Karpas-422 (cell line): Measurements from ENCODE around the gene AIG1. TPM values are rescaled to one million over a fixed set of nuclear protein-coding genes. Genes with fewer than 3 reads are reported as not detected.

Experiments
- DNase-seq: peaks from one replicate; pipeline ENCODE4 v3.0.0-alpha.2; 2015
- H2AFZ ChIP-seq: fragments of 200-600 bp; sonication (generic); 2 replicates; pipeline ENCODE4 v1.6.1; 2014; ENCODE audit warnings: antibody characterized with exemption, low read length, mixed read lengths
- H3K27ac ChIP-seq: fragments of 200-600 bp; sonication (generic); 2 replicates; pipeline ENCODE4 v1.5.1; 2014; ENCODE audit warnings: mild to moderate bottlenecking, low read length, moderate library complexity
- H3K27me3 ChIP-seq: fragments of 200-600 bp; sonication (generic); 2 replicates; pipeline ENCODE4 v1.6.1; 2014; ENCODE audit warnings: low read length, mixed read lengths
- H3K36me3 ChIP-seq: fragments of 200-600 bp; sonication (generic); 2 replicates; pipeline ENCODE4 v1.6.1; 2014; ENCODE audit warnings: low read length, mixed read lengths; ENCODE audit not compliant: insufficient read depth
- H3K4me1 ChIP-seq: fragments of 200-600 bp; sonication (generic); 2 replicates; pipeline ENCODE4 v1.6.1; 2014; ENCODE audit warnings: mild to moderate bottlenecking, low read length, mixed read lengths
- H3K4me2 ChIP-seq: fragments of 200-600 bp; sonication (generic); 2 replicates; pipeline ENCODE4 v1.6.1; 2014; ENCODE audit warnings: low read length, low read depth, mild to moderate bottlenecking; ENCODE audit not compliant: poor library complexity, severe bottlenecking
- H3K4me3 ChIP-seq: fragments of 200-600 bp; sonication (generic); 2 replicates; pipeline ENCODE4 v1.5.1; 2014; ENCODE audit warnings: mild to moderate bottlenecking, antibody characterized with exemption, low read length, mixed read lengths
- H3K79me2 ChIP-seq: fragments of 200-600 bp; sonication (generic); 2 replicates; pipeline ENCODE4 v1.6.1; 2014; ENCODE audit warnings: mild to moderate bottlenecking, low read length, mixed read lengths
- H3K9ac ChIP-seq: fragments of 200-600 bp; sonication (generic); 2 replicates; pipeline ENCODE4 v1.6.0; 2014; ENCODE audit warnings: low read length
- H3K9me2 ChIP-seq: fragments of 200-600 bp; sonication (generic), shearing (Covaris generic); replicated peaks from 2 replicates; pipeline ENCODE4 v1.6.0; 2014; ENCODE audit warnings: mild to moderate bottlenecking, low read length, moderate library complexity; ENCODE audit not compliant: insufficient read depth
- H3K9me3 ChIP-seq: fragments of 300-700, 200-600 bp; sonication (generic); 2 replicates; pipeline ENCODE4 v1.6.1; 2014; ENCODE audit warnings: low read length, mixed read lengths
- H4K20me1 ChIP-seq: fragments of 200-600 bp; sonication (generic); 2 replicates; pipeline ENCODE4 v1.6.1; 2014; ENCODE audit warnings: mild to moderate bottlenecking, antibody characterized with exemption, low read length, low read depth; ENCODE audit not compliant: insufficient read depth
- total RNA-seq: library from RNA; depleted of rRNA; stranded (reverse); fragments of >200 nt; shearing (Covaris generic); gene quantifications from 2 replicates; pipeline ENCODE4 v1.2.3, GENCODE V29; 2014; ENCODE audit warnings: low replicate concordance

AIG1 gene
- total RNA-seq, 1 experiment from 2014 or later: 10.2 TPM

DNA sequence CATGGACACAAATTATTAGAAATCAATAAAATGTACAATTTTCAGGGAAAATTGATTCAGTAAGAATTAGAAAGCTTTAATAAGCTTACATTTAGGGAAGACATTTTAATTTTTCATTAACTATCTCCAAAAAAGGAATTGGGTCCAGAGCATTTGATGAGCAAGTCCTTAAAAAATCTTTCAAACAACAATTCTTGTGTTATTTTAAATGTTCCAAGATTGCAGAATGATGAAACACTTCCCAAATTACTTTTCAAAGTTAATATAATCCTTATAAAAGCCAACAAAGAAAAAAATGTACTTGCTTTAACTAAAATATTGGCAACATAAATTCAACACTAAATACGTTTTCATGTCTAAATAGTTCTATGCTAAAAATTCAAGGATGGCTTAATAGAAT, 287.8 kb downstream of the AIG1 start:
- Histone ChIP-seq H3K9me2 (no peaks in the 10 kb centered on the region), H3K27ac (no peak overlapping the region), H4K20me1 (no peaks in the 10 kb centered on the region), H3K36me3 (no peaks in the 10 kb centered on the region), H3K9ac (no peak overlapping the region), H3K4me1 (no peaks in the 10 kb centered on the region), H2AFZ (no peak overlapping the region), H3K4me2 (no peak overlapping the region), H3K79me2 (no peaks in the 10 kb centered on the region), H3K27me3 (no peaks in the 10 kb centered on the region), H3K9me3 (no peaks in the 10 kb centered on the region), H3K4me3 (no peak overlapping the region)
- no peak for DNase-seq

DNA sequence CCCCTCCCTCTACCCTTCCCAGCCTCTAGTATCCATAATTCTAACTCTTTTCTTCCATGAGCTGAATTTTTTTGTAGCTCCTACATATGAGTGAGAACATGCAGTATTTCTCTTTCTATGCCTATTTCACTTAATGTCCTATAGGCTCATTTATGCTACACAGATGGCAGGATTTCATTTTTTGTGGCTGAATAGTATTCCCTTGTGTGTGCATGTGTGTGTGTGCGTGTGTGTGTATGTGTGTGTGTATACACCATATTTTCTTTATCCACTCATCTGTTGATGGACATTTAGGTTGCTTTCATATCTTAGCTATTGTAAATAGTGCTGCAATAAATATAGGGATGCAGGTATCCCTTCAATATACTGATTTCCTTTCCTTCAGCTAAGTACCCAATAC, 288.8 kb downstream of the AIG1 start:
- H3K27me3 ChIP-seq: no peaks in the 10 kb centered on the region

GRCh38 chr6:143356101-143356880, 295.6 kb downstream of the AIG1 start:
- H4K20me1 ChIP-seq: no peaks in the 10 kb centered on the region
- no peaks in the 10 kb centered on the region for H3K9me3 ChIP-seq
- DNase-seq: no peak
- H3K27ac ChIP-seq: no peak overlapping the region
- H3K36me3 ChIP-seq: no peaks in the 10 kb centered on the region
- no peak overlapping the region for H2AFZ ChIP-seq
- no peaks in the 10 kb centered on the region for H3K4me1 ChIP-seq
- H3K9ac ChIP-seq: no peak overlapping the region
- H3K4me2 ChIP-seq: no peak overlapping the region
- H3K9me2 ChIP-seq: no peaks in the 10 kb centered on the region
- H3K27me3 ChIP-seq: no peaks in the 10 kb centered on the region
- H3K4me3 ChIP-seq: no peak overlapping the region
- no peaks in the 10 kb centered on the region for H3K79me2 ChIP-seq

More for the DNA sequence above, 288.8 kb downstream of the AIG1 start:
- no peak overlapping the region for H3K9ac ChIP-seq
- H3K4me2 ChIP-seq: no peak overlapping the region
- DNase-seq: no peak
- H3K36me3 ChIP-seq: no peaks in the 10 kb centered on the region
- H2AFZ ChIP-seq: no peak overlapping the region
- H4K20me1 ChIP-seq: no peaks in the 10 kb centered on the region
- no peaks in the 10 kb centered on the region for H3K9me3 ChIP-seq
- no peaks in the 10 kb centered on the region for H3K4me1 ChIP-seq
- no peaks in the 10 kb centered on the region for H3K79me2 ChIP-seq
- H3K9me2 ChIP-seq: no peaks in the 10 kb centered on the region
- no peak overlapping the region for H3K27ac ChIP-seq
- no peak overlapping the region for H3K4me3 ChIP-seq

DNA sequence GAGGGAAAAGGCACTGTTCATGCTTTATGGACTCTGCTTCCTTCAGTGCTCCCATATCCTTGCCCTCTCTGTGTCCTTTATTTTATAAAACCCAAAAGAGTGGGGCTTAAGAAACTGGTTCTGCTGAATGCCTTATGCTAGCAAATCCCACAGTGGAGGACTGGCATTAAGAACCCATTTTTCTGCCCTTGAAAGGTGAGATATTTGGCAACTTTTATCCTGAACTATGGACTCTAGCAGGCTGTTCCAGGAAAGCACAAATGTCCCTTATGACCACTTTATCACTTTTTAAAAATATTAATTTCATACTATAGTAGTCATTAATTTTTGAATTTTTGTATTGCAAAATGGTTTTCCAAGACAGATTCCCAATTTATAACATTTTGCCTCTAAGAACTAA, 296.5 kb downstream of the AIG1 start:
- Histone ChIP-seq H3K27me3 (no peaks in the 10 kb centered on the region), H3K36me3 (no peaks in the 10 kb centered on the region), H3K9ac (no peak overlapping the region), H2AFZ (no peak overlapping the region), H3K79me2 (no peaks in the 10 kb centered on the region), H3K9me2 (no peaks in the 10 kb centered on the region), H3K27ac (no peak overlapping the region), H3K9me3 (no peaks in the 10 kb centered on the region), H3K4me3 (no peak overlapping the region), H4K20me1 (no peaks in the 10 kb centered on the region), H3K4me2 (no peak overlapping the region), H3K4me1 (no peaks in the 10 kb centered on the region)
- no peak for DNase-seq

DNA sequence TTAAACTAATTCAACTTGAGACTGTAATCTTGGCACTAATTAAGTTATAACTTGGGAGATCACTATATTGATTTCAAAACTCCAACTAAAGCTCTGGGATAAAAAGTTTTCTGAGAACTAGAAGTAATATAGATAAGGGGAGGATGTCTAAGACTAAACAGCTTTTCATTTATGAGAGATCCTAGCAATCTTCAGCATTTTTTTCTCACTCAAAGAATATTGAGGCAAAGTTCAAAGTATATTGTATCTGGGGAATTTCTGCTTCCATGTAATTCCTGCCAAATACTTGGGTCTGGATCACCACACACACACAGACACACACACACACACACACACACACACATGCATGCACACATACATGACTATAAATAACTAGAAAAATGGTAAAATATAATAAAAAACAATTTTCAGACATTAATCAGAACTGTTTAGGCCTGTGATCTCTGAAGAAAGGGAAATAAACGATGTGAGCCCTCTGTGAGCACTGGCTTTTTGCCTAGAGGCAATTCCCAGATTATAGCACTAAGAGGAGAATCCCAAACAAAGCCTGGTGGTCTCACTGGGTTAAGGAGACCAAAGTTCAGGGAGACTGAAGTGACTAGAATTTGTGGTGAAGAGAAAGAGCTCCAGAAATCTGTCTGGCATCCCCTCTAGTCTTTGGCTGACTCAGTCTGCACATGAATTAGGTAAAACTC, 297.0 kb downstream of the AIG1 start:
- H3K9me2 ChIP-seq: no peaks in the 10 kb centered on the region
- no peaks in the 10 kb centered on the region for H3K79me2 ChIP-seq
- no peak overlapping the region for H3K4me2 ChIP-seq
- no peak overlapping the region for H3K9ac ChIP-seq
- no peak overlapping the region for H2AFZ ChIP-seq
- no peak overlapping the region for H3K27ac ChIP-seq
- H3K4me3 ChIP-seq: no peak overlapping the region
- DNase-seq: no peak
- no peaks in the 10 kb centered on the region for H3K36me3 ChIP-seq
- H4K20me1 ChIP-seq: no peaks in the 10 kb centered on the region
- no peaks in the 10 kb centered on the region for H3K9me3 ChIP-seq
- no peaks in the 10 kb centered on the region for H3K27me3 ChIP-seq
- no peaks in the 10 kb centered on the region for H3K4me1 ChIP-seq

DNA sequence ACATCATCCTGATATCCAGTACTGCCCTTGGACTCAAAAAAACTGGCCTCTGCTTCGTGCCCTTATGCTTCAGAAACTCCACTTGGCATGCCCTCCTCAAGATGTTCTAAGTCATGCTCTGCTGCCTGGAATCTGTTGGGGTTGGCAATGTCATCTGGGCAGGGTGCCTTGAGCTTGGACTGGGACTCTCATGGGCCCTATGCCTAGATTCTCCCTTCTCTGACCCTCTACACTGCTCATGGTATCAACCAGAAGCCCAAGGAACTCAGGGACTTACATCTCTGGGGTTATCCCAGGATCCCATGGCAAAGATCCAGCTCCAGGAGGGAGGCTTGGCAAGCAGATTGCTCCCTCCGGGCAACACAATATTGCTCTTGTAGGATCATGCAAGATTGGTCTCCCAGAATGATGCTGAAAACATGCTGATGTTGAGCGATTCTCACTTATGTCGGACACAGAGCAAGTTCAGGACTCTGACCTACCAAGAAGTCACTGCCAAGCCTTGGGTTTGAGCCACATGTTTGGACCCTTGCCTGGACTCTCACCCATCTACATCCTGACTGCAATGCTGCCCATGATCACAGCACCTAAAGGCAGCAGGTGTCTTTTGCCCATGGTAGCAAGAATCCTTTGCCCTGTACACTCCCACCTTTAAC, 301.0 kb downstream of the AIG1 start:
- no peak overlapping the region for H2AFZ ChIP-seq
- H3K9ac ChIP-seq: no peak overlapping the region
- no peak overlapping the region for H3K27ac ChIP-seq
- no peak for DNase-seq
- no peaks in the 10 kb centered on the region for H4K20me1 ChIP-seq
- no peak overlapping the region for H3K4me3 ChIP-seq
- H3K36me3 ChIP-seq: no peaks in the 10 kb centered on the region
- no peaks in the 10 kb centered on the region for H3K9me2 ChIP-seq
- no peak overlapping the region for H3K4me2 ChIP-seq
- no peaks in the 10 kb centered on the region for H3K79me2 ChIP-seq
- H3K27me3 ChIP-seq: no peaks in the 10 kb centered on the region
- H3K4me1 ChIP-seq: no peaks in the 10 kb centered on the region
- no peaks in the 10 kb centered on the region for H3K9me3 ChIP-seq

- H3K79me2 ChIP-seq: no peaks in the 10 kb centered on the region
- no peak overlapping the region for H3K4me3 ChIP-seq
- H3K9ac ChIP-seq: no peak overlapping the region
- no peaks in the 10 kb centered on the region for H3K36me3 ChIP-seq
- no peaks in the 10 kb centered on the region for H3K4me1 ChIP-seq
- H2AFZ ChIP-seq: no peak overlapping the region
- no peak overlapping the region for H3K27ac ChIP-seq
- no peaks in the 10 kb centered on the region for H3K9me3 ChIP-seq
- no peak for DNase-seq
- H3K9me2 ChIP-seq: no peaks in the 10 kb centered on the region
- H3K27me3 ChIP-seq: no peaks in the 10 kb centered on the region
- no peaks in the 10 kb centered on the region for H4K20me1 ChIP-seq
- H3K4me2 ChIP-seq: no peak overlapping the region
These were observed 301.5 kb downstream of the AIG1 start for GRCh38 chr6:143362192-143362558.

DNA sequence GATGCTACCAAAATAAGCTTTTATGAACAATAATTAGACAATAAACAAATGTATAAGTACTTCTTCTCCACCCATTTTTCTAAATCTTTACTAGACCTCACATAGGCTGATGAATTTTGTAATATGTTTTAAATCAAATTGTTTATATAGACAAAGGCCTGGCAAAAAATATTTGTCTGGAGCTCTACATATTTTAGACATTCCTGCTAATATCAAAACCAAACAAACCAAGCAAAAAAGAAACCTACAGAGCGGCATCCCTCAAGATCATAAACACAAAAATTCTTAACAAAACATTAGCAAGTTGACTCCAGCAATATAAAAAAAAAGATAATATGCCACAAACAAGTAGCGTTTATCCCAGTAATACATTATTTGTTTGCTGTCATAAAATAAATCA, 302.6 kb downstream of the AIG1 start:
- no peaks in the 10 kb centered on the region for H3K9me3 ChIP-seq
- no peaks in the 10 kb centered on the region for H3K36me3 ChIP-seq
- no peaks in the 10 kb centered on the region for H4K20me1 ChIP-seq
- no peak overlapping the region for H3K9ac ChIP-seq
- H3K4me2 ChIP-seq: no peak overlapping the region
- H3K27ac ChIP-seq: no peak overlapping the region
- no peaks in the 10 kb centered on the region for H3K79me2 ChIP-seq
- H3K4me3 ChIP-seq: no peak overlapping the region
- no peaks in the 10 kb centered on the region for H3K9me2 ChIP-seq
- no peak for DNase-seq
- H2AFZ ChIP-seq: no peak overlapping the region
- no peaks in the 10 kb centered on the region for H3K27me3 ChIP-seq
- H3K4me1 ChIP-seq: no peaks in the 10 kb centered on the region
